ENCODE measurements around the gene CENPE.

The CENPE gene

GRCh38 chr4:103198111-103198765, at the start of gene CENPE (continued):
- TF ChIP-seq GLIS1 (tag by site-specific recombination; IDR thresholded peaks at IDR 0.05) (peak; percentile 15; the same call in 1 of the 2 replicates), ZNF639 (tag by site-specific recombination; IDR thresholded peaks at IDR 0.05) (peak; percentile 42; the same call in 1 of the 2 replicates), ZNF501 (tag by site-specific recombination; IDR thresholded peaks at IDR 0.05) (peak; percentile 76; the same call in 1 of the 2 replicates), ZNF701 (tag by site-specific recombination; IDR thresholded peaks at IDR 0.05) (no peak), ZNF26 (tag by site-specific recombination; IDR thresholded peaks at IDR 0.05) (no peak), SCRT2 (tag by site-specific recombination; IDR thresholded peaks at IDR 0.05) (peak; percentile 81), ZBTB26 (tag by site-specific recombination; optimal IDR thresholded peaks at IDR 0.05) (peak; percentile 6), GLIS2 (tag by site-specific recombination; IDR thresholded peaks at IDR 0.05) (peak; percentile 23; the same call in 1 of the 2 replicates), ZSCAN30 (tag by site-specific recombination; IDR thresholded peaks at IDR 0.05) (0 out of 2 replicates have a peak, but pooled peaks have one; percentile 48), AEBP2 (tag by site-specific recombination; IDR thresholded peaks at IDR 0.05; ENCODE audit: borderline replicate concordance) (no peak), ZNF223 (tag by site-specific recombination; IDR thresholded peaks at IDR 0.05) (no peak), ZBTB21 (tag by site-specific recombination; IDR thresholded peaks at IDR 0.05) (peak; percentile 98), ZNF707 (tag by site-specific recombination; IDR thresholded peaks at IDR 0.05) (no peak), ZBTB48 (tag by site-specific recombination; IDR thresholded peaks at IDR 0.05) (peak; percentile 63; the same call in 1 of the 2 replicates), ZNF335 (tag by site-specific recombination; conservative IDR thresholded peaks at IDR 0.05) (peak; percentile 59), ZNF324 (tag by site-specific recombination; IDR thresholded peaks at IDR 0.05) (0 out of 2 replicates have a peak, but pooled peaks have one; percentile 49), SP7 (tag by site-specific recombination; IDR thresholded peaks at IDR 0.05) (peak; percentile 66), ZNF394 (tag by site-specific recombination; IDR thresholded peaks at IDR 0.05; ENCODE audit: borderline replicate concordance) (peak; percentile 45; the same call in 1 of the 2 replicates), KLF7 (tag by site-specific recombination; IDR thresholded peaks at IDR 0.05; ENCODE audit: borderline replicate concordance) (peak; percentile 41; the same call in 1 of the 2 replicates), ZFP37 (tag by site-specific recombination; IDR thresholded peaks at IDR 0.05) (no peak), ZNF692 (tag by site-specific recombination; IDR thresholded peaks at IDR 0.05) (peak; percentile 81), ZBTB8A (tag by site-specific recombination; IDR thresholded peaks at IDR 0.05) (peak; percentile 48), ZFP3 (tag by site-specific recombination; IDR thresholded peaks at IDR 0.05; ENCODE audit: low read depth) (no peak), YY2 (tag by site-specific recombination; IDR thresholded peaks at IDR 0.05) (peak; percentile 31), ZBTB20 (tag by site-specific recombination; IDR thresholded peaks at IDR 0.05) (peak; percentile 26; the same call in 1 of the 2 replicates), ZBTB6 (tag by site-specific recombination; IDR thresholded peaks at IDR 0.05) (no peak), KLF17 (tag by site-specific recombination; IDR thresholded peaks at IDR 0.05) (0 out of 2 replicates have a peak, but pooled peaks have one; percentile 29), ZNF629 (tag by site-specific recombination; IDR thresholded peaks at IDR 0.05) (peak; percentile 98), ZXDB (tag by site-specific recombination; IDR thresholded peaks at IDR 0.05) (0 out of 2 replicates have a peak, but pooled peaks have one; percentile 57), PRDM1 (tag by site-specific recombination; IDR thresholded peaks at IDR 0.05) (0 out of 2 replicates have a peak, but pooled peaks have one; percentile 19)

Measured in HEK293 (cell line).